ENCODE data around the gene CFHR3.

DNA sequence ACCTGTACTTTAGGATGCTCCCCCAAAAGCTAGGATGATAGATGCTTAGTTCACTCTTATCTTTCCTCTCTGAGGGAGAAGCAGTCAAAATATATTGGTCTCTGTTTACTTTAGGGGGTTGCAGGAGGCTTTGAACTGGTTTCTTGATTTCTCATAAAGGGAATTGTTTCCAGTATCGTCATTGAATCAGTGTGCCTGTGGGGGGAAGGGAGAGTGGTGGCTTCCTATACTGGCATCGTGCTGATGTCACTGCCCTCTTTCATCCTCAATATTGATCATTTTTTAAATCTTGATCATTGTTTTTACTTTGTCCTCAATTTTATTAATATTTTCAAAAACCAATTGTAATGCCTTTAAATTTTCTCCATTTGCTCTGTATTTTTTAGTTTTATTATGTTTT lies 40.2 kb upstream of the CFHR3 start:
- TF ChIP-seq EZH2 (IDR thresholded peaks at IDR 0.05), result no peak
- no peak for TF ChIP-seq RAD21 (IDR thresholded peaks at IDR 0.05; ENCODE audit: low read depth)
- TF ChIP-seq CEBPB (IDR thresholded peaks at IDR 0.05; ENCODE audit: low read depth), result no peak
- TF ChIP-seq EGR1 (IDR thresholded peaks at IDR 0.05; ENCODE audit: low read depth), result no peak
- TF ChIP-seq TCF7L2 (IDR thresholded peaks at IDR 0.05; ENCODE audit: borderline replicate concordance, extremely low read depth, insufficient read depth, insufficient read length), result no peak
